Measurements from ENCODE around the gene SCUBE2.

Gene SCUBE2

GRCh38 chr11:9040410-9040809, 51.0 kb downstream of the SCUBE2 start:
- Histone ChIP-seq H3K27me3 (ENCODE audit: control insufficient read depth in 1 of 2, insufficient read depth in 2 of 2, low read length in 2 of 2) (no peaks in the 10 kb centered on the region), H3K27ac (ENCODE audit: low read length) (no peak overlapping the region), H3K4me3 (ENCODE audit: low read length in 2 of 2) (no peak overlapping the region), H3K4me1 (ENCODE audit: control insufficient read depth, insufficient read depth, low read length) (peaks cover 9% of the 10 kb centered on the region), H3K36me3 (ENCODE audit: control insufficient read depth in 2 of 2, insufficient read depth in 2 of 2, low read length in 2 of 2) (peaks cover 0 to 2% of the 10 kb centered on the region in 2 donors), H3K9me3 (ENCODE audit: control insufficient read depth in 2 of 2, low read length in 2 of 2) (no peaks in the 10 kb centered on the region), H3K9ac (ENCODE audit: low read length in 2 of 2) (no peak overlapping the region)

GRCh38 chr11:9039863-9040262, 51.5 kb downstream of the SCUBE2 start:
- H3K36me3 ChIP-seq (ENCODE audit: control insufficient read depth in 2 of 2, insufficient read depth in 2 of 2, low read length in 2 of 2), result peaks cover 0 to 2% of the 10 kb centered on the region in 2 donors
- no peaks in the 10 kb centered on the region for H3K9me3 ChIP-seq (ENCODE audit: control insufficient read depth in 2 of 2, low read length in 2 of 2)
- peaks cover 8% of the 10 kb centered on the region for H3K4me1 ChIP-seq (ENCODE audit: control insufficient read depth, insufficient read depth, low read length)
- no peak overlapping the region for H3K4me3 ChIP-seq (ENCODE audit: low read length in 2 of 2)
- H3K9ac ChIP-seq (ENCODE audit: low read length in 2 of 2), result no peak overlapping the region
- no peaks in the 10 kb centered on the region for H3K27me3 ChIP-seq (ENCODE audit: control insufficient read depth in 1 of 2, insufficient read depth in 2 of 2, low read length in 2 of 2)
- H3K27ac ChIP-seq (ENCODE audit: low read length), result no peak overlapping the region

GRCh38 chr11:9039198-9039597, 52.2 kb downstream of the SCUBE2 start:
- Histone ChIP-seq H3K9me3 (ENCODE audit: control insufficient read depth in 2 of 2, low read length in 2 of 2) (no peaks in the 10 kb centered on the region), H3K4me1 (ENCODE audit: control insufficient read depth, insufficient read depth, low read length) (peaks cover 3% of the 10 kb centered on the region), H3K9ac (ENCODE audit: low read length in 2 of 2) (no peak overlapping the region), H3K4me3 (ENCODE audit: low read length in 2 of 2) (no peak overlapping the region), H3K27me3 (ENCODE audit: control insufficient read depth in 1 of 2, insufficient read depth in 2 of 2, low read length in 2 of 2) (no peaks in the 10 kb centered on the region), H3K27ac (ENCODE audit: low read length) (no peak overlapping the region), H3K36me3 (ENCODE audit: control insufficient read depth in 2 of 2, insufficient read depth in 2 of 2, low read length in 2 of 2) (peaks cover 0 to 2% of the 10 kb centered on the region in 2 donors)

- Histone ChIP-seq H3K4me1 (ENCODE audit: control insufficient read depth, insufficient read depth, low read length) (peaks cover 3% of the 10 kb centered on the region), H3K27me3 (ENCODE audit: control insufficient read depth in 1 of 2, insufficient read depth in 2 of 2, low read length in 2 of 2) (no peaks in the 10 kb centered on the region), H3K9ac (ENCODE audit: low read length in 2 of 2) (no peak overlapping the region), H3K4me3 (ENCODE audit: low read length in 2 of 2) (no peak overlapping the region), H3K27ac (ENCODE audit: low read length) (no peak overlapping the region), H3K9me3 (ENCODE audit: control insufficient read depth in 2 of 2, low read length in 2 of 2) (no peaks in the 10 kb centered on the region), H3K36me3 (ENCODE audit: control insufficient read depth in 2 of 2, insufficient read depth in 2 of 2, low read length in 2 of 2) (peaks cover 0 to 2% of the 10 kb centered on the region in 2 donors)
Measured at GRCh38 chr11:9038541-9038940, 52.9 kb downstream of the SCUBE2 start.

- peaks cover 0 to 4% of the 10 kb centered on the region in 2 donors for H3K36me3 ChIP-seq (ENCODE audit: control insufficient read depth in 2 of 2, insufficient read depth in 2 of 2, low read length in 2 of 2)
- H3K9me3 ChIP-seq (ENCODE audit: control insufficient read depth in 2 of 2, low read length in 2 of 2), result no peaks in the 10 kb centered on the region
- H3K4me3 ChIP-seq (ENCODE audit: low read length in 2 of 2), result no peak overlapping the region
- no peak overlapping the region for H3K9ac ChIP-seq (ENCODE audit: low read length in 2 of 2)
- no peak overlapping the region for H3K27ac ChIP-seq (ENCODE audit: low read length)
- no peaks in the 10 kb centered on the region for H3K27me3 ChIP-seq (ENCODE audit: control insufficient read depth in 1 of 2, insufficient read depth in 2 of 2, low read length in 2 of 2)
- H3K4me1 ChIP-seq (ENCODE audit: control insufficient read depth, insufficient read depth, low read length), result peaks cover 3% of the 10 kb centered on the region
Measured at GRCh38 chr11:9037963-9038362, 53.4 kb downstream of the SCUBE2 start.

GRCh38 chr11:9037046-9037780, 54.2 kb downstream of the SCUBE2 start:
- Histone ChIP-seq H3K9me3 (ENCODE audit: control insufficient read depth in 2 of 2, low read length in 2 of 2) (no peaks in the 10 kb centered on the region), H3K9ac (ENCODE audit: low read length in 2 of 2) (no peak overlapping the region), H3K4me1 (ENCODE audit: control insufficient read depth, insufficient read depth, low read length) (peaks cover 3% of the 10 kb centered on the region), H3K27ac (ENCODE audit: low read length) (no peak overlapping the region), H3K27me3 (ENCODE audit: control insufficient read depth in 1 of 2, insufficient read depth in 2 of 2, low read length in 2 of 2) (no peaks in the 10 kb centered on the region), H3K36me3 (ENCODE audit: control insufficient read depth in 2 of 2, insufficient read depth in 2 of 2, low read length in 2 of 2) (peaks cover 0 to 6% of the 10 kb centered on the region in 2 donors), H3K4me3 (ENCODE audit: low read length in 2 of 2) (no peak overlapping the region)

GRCh38 chr11:9030601-9031000, 60.8 kb downstream of the SCUBE2 start:
- H3K9me3 ChIP-seq (ENCODE audit: control insufficient read depth in 2 of 2, low read length in 2 of 2), result no peaks in the 10 kb centered on the region
- H3K27ac ChIP-seq (ENCODE audit: low read length), result no peak overlapping the region
- peaks cover 2% of the 10 kb centered on the region for H3K4me1 ChIP-seq (ENCODE audit: control insufficient read depth, insufficient read depth, low read length)
- H3K27me3 ChIP-seq (ENCODE audit: control insufficient read depth in 1 of 2, insufficient read depth in 2 of 2, low read length in 2 of 2), result no peaks in the 10 kb centered on the region
- H3K4me3 ChIP-seq (ENCODE audit: low read length in 2 of 2), result no peak overlapping the region
- H3K36me3 ChIP-seq (ENCODE audit: control insufficient read depth in 2 of 2, insufficient read depth in 2 of 2, low read length in 2 of 2), result peaks cover 0 to 19% of the 10 kb centered on the region in 2 donors
- H3K9ac ChIP-seq (ENCODE audit: low read length in 2 of 2), result no peak overlapping the region

- H3K27ac ChIP-seq (ENCODE audit: low read length), result no peak overlapping the region
- H3K9ac ChIP-seq (ENCODE audit: low read length in 2 of 2), result no peak overlapping the region
- no peaks in the 10 kb centered on the region for H3K27me3 ChIP-seq (ENCODE audit: control insufficient read depth in 1 of 2, insufficient read depth in 2 of 2, low read length in 2 of 2)
Measured at GRCh38 chr11:9029422-9029821, 62.0 kb downstream of the SCUBE2 start.

GRCh38 chr11:9028581-9028980, 62.8 kb downstream of the SCUBE2 start:
- H3K36me3 ChIP-seq (ENCODE audit: control insufficient read depth in 2 of 2, insufficient read depth in 2 of 2, low read length in 2 of 2), result peaks cover 0 to 19% of the 10 kb centered on the region in 2 donors
- peaks cover 2% of the 10 kb centered on the region for H3K4me1 ChIP-seq (ENCODE audit: control insufficient read depth, insufficient read depth, low read length)
- H3K27me3 ChIP-seq (ENCODE audit: control insufficient read depth in 1 of 2, insufficient read depth in 2 of 2, low read length in 2 of 2), result no peaks in the 10 kb centered on the region
- no peaks in the 10 kb centered on the region for H3K9me3 ChIP-seq (ENCODE audit: control insufficient read depth in 2 of 2, low read length in 2 of 2)
- H3K9ac ChIP-seq (ENCODE audit: low read length in 2 of 2), result no peak overlapping the region
- no peak overlapping the region for H3K4me3 ChIP-seq (ENCODE audit: low read length in 2 of 2)
- no peak overlapping the region for H3K27ac ChIP-seq (ENCODE audit: low read length)

More at GRCh38 chr11:9029422-9029821, 62.0 kb downstream of the SCUBE2 start:
- Histone ChIP-seq H3K4me3 (ENCODE audit: low read length in 2 of 2) (no peak overlapping the region), H3K9me3 (ENCODE audit: control insufficient read depth in 2 of 2, low read length in 2 of 2) (no peaks in the 10 kb centered on the region), H3K4me1 (ENCODE audit: control insufficient read depth, insufficient read depth, low read length) (peaks cover 2% of the 10 kb centered on the region), H3K36me3 (ENCODE audit: control insufficient read depth in 2 of 2, insufficient read depth in 2 of 2, low read length in 2 of 2) (peaks cover 0 to 19% of the 10 kb centered on the region in 2 donors)

GRCh38 chr11:9025101-9025850, 66.1 kb downstream of the SCUBE2 start:
- Histone ChIP-seq H3K4me1 (ENCODE audit: control insufficient read depth, insufficient read depth, low read length) (peaks cover 13% of the 10 kb centered on the region), H3K9ac (ENCODE audit: low read length in 2 of 2) (no peak overlapping the region), H3K4me3 (ENCODE audit: low read length in 2 of 2) (no peak overlapping the region), H3K9me3 (ENCODE audit: control insufficient read depth in 2 of 2, low read length in 2 of 2) (no peaks in the 10 kb centered on the region), H3K27me3 (ENCODE audit: control insufficient read depth in 1 of 2, insufficient read depth in 2 of 2, low read length in 2 of 2) (no peaks in the 10 kb centered on the region), H3K27ac (ENCODE audit: low read length) (no peak overlapping the region), H3K36me3 (ENCODE audit: control insufficient read depth in 2 of 2, insufficient read depth in 2 of 2, low read length in 2 of 2) (peaks cover 0 to 13% of the 10 kb centered on the region in 2 donors)
